Suprapubic skin (tissue), 3 donors: ENCODE measurements around the gene CA5B.

ENCODE experiments used
- EP300 ChIP-seq: sonication (generic); formaldehyde crosslinking; IDR thresholded peaks from one replicate; pipeline ENCODE4 v1.6.1; 2017; ENCODE audit warnings: antibody characterized with exemption
- TF ChIP-seq, protein P1 (sequence below), 2 donors: fragments of 200-600 bp in 1 of 2; fragments of 450-650 bp in 1 of 2; sonication (generic) in 1 of 2; IDR thresholded peaks; one replicate each; pipeline ENCODE4 v1.5.1; 2016 to 2019; ENCODE audit warnings: antibody characterized with exemption in 2 of 2, mild to moderate bottlenecking in 1 of 2, moderate library complexity in 1 of 2

DNA sequence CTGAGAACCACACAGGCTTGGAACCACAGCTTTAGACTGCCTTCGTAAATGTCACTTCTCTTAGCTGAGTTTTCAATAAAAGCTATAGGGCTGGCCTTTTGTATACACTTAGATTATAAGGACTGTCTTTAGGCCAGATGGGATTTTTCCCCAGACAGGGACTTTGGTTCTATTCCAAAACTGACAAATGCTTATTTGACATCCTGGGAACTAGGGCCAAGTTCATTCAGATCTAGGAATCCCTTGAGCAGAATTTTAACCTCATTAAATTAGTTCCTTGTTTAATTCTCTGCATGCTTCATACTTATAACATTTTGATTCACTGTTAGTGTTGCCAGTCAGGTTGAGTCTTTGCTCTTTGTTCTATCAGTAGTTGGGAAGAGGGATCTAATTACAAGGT is 75.3 kb downstream of the CA5B start:
- TF ChIP-seq EP300 = no peak
- TF ChIP-seq, protein P1, sequence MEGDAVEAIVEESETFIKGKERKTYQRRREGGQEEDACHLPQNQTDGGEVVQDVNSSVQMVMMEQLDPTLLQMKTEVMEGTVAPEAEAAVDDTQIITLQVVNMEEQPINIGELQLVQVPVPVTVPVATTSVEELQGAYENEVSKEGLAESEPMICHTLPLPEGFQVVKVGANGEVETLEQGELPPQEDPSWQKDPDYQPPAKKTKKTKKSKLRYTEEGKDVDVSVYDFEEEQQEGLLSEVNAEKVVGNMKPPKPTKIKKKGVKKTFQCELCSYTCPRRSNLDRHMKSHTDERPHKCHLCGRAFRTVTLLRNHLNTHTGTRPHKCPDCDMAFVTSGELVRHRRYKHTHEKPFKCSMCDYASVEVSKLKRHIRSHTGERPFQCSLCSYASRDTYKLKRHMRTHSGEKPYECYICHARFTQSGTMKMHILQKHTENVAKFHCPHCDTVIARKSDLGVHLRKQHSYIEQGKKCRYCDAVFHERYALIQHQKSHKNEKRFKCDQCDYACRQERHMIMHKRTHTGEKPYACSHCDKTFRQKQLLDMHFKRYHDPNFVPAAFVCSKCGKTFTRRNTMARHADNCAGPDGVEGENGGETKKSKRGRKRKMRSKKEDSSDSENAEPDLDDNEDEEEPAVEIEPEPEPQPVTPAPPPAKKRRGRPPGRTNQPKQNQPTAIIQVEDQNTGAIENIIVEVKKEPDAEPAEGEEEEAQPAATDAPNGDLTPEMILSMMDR (IDR thresholded peaks at IDR 0.05) = no peak
